Left ventricle myocardium inferior (tissue), 1 donor: ENCODE data around the gene LRRC43. TPM values are rescaled to one million over a fixed set of nuclear protein-coding genes. Genes with fewer than 3 reads are reported as not detected.

Source experiments
- DNase-seq: peaks from one replicate; pipeline ENCODE4 v3.0.0-alpha.2; 2020
- H3K27ac ChIP-seq: fragments of 200-600 bp; replicated peaks from 2 replicates; pipeline ENCODE4 v1.8.0; 2021
- H3K27me3 ChIP-seq: fragments of 200-600 bp; 2 replicates; pipeline ENCODE4 v1.8.0; 2021; ENCODE audit warnings: low read depth
- H3K36me3 ChIP-seq: fragments of 200-600 bp; 2 replicates; pipeline ENCODE4 v1.8.0; 2021
- H3K4me1 ChIP-seq: fragments of 200-600 bp; 2 replicates; pipeline ENCODE4 v1.8.0; 2021
- H3K4me3 ChIP-seq: fragments of 200-600 bp; 2 replicates; pipeline ENCODE4 v1.8.0; 2021; ENCODE audit warnings: mild to moderate bottlenecking, moderate library complexity
- H3K9me3 ChIP-seq: fragments of 200-600 bp; replicated peaks from 2 replicates; pipeline ENCODE4 v1.8.0; 2021
- CTCF ChIP-seq: fragments of 200-600 bp; IDR thresholded peaks from 2 replicates; pipeline ENCODE4 v1.8.0; 2021; ENCODE audit warnings: antibody characterized with exemption, mild to moderate bottlenecking, borderline replicate concordance
- intact Hi-C: fragments of 100-400 bp; cut with micrococcal nuclease; formaldehyde crosslinking; loops from one replicate; pipeline ENCODE4 v1.11.0; 2022
- total RNA-seq: library from RNA; stranded (reverse); fragmentation: NEBNext Ultra II Directional; extraction: Animal tissue kit (Norgen Biotek cat#: 25700); gene quantifications from one replicate; pipeline ENCODE4 v1.2.1, GENCODE V29; 2021
- donor health status: DM: no; HTN: yes; CAD: no; lungs with severe emphysema.

The LRRC43 gene
- total RNA-seq, 1 donor from 2014 or later = 0.74 TPM

- peak; percentile 100 for DNase-seq
- Histone ChIP-seq H3K9me3 (no peaks in the 10 kb centered on the region), H3K36me3 (peaks cover 40% of the 10 kb centered on the region), H3K4me1 (peaks cover 41% of the 10 kb centered on the region), H3K27ac (peak within 1 kb of the TSS; percentile 92), H3K27me3 (no peaks in the 10 kb centered on the region), H3K4me3 (peak within 1 kb of the TSS; percentile 79)
- TF ChIP-seq CTCF = no peak
- intact Hi-C loops = no loop called here
Observed at GRCh38 chr12:122225683-122226365, 42.9 kb downstream of the LRRC43 start, which contains the start of gene DIABLO. Gene DIABLO, minus strand, starts transcription at chr12:122226052. Its CDS starts 38 bp downstream, at chr12:122226014.

DNA sequence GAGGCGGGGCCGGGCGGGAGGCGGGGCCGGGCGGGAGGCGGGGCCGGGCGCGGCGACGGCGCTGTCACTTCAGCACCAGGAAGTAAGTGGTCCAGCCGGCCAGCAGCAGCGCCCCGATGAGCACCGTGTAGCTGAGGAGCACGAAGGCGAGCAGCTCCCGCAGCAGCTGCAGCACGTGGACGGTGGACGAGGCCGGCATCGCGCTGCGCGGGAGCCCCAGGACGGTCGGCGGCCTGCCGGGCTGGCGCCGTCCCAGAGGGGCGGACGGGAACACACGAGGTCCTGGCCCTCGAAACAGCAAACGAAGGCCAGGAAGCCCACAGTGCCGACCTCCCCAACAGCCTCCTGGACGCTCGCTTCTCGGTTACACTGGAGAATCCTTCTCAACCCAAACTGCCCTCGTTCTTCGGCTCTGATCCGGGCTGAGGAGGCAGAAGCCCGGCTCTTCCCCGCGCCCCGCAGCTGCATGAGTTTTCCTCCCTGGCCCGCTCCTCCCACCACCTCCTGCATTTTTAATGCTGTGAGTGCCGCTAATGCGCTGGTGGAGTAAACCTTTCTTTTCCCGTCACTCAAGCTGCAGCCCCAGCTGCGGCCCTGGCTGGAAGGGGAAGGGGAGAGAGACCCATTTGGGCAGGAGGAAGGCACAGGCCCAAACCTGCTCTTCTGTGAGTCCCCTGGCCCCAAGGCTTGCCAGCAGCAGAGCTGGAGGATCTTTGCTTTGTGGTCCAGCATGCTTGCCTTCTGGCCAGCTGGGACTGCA is 43.6 kb downstream of the LRRC43 start:
- Histone ChIP-seq H3K36me3 (peaks cover 40% of the 10 kb centered on the region), H3K27ac (peak overlapping the region; percentile 51), H3K4me1 (peaks cover 41% of the 10 kb centered on the region), H3K9me3 (no peaks in the 10 kb centered on the region), H3K27me3 (no peaks in the 10 kb centered on the region), H3K4me3 (peak overlapping the region; percentile 79)
- intact Hi-C loops = no loop called here
- TF ChIP-seq CTCF = no peak
- no peak for DNase-seq

DNA sequence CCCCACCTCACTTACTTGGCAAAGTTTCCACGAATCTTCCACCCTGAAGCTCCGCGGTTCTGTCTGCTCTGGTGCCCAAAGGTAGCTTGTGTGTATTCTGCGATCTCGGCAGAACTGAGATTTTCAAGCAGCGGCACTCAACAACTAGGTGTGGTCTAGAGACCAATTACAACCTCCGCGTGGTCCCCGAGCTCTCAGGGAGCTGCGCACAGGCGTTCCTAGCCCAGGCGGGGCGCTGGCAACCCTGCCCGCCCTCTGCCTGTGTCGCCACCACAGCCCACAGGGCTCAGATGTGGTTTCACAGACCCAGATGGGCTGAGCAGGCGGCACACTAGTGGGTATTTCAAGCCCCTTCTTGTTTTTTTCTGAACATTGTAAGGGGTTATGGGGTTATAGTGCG is 44.4 kb downstream of the LRRC43 start:
- intact Hi-C loops = no loop called here

DNA sequence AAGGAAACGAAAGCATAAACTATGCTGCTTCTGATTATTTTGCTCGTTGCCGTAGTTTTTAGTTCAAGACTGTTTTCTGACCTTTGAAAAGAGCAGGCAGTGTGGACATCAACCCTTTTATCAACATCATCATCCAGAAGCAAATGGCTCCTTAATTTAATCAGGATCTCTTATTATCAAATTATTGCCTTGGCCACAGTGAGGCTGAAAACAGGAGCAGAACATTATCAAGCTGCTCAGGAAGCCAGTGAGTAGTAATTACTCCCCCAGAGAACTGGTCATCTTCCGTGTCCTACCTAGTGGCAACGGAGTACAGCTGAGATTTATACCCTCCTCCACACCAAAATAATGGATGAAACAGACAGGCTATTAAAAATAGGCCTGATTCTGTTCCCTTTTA is 45.2 kb downstream of the LRRC43 start:
- no peak for DNase-seq
- H3K4me1 ChIP-seq = peaks cover 36% of the 10 kb centered on the region
- H3K36me3 ChIP-seq = peaks cover 42% of the 10 kb centered on the region
- intact Hi-C loops = no loop called here
- no peak for TF ChIP-seq CTCF
- no peak overlapping the region for H3K27ac ChIP-seq
- no peaks in the 10 kb centered on the region for H3K27me3 ChIP-seq
- H3K9me3 ChIP-seq = no peaks in the 10 kb centered on the region
- H3K4me3 ChIP-seq = no peak overlapping the region

More for the DNA sequence above, 44.4 kb downstream of the LRRC43 start:
- Histone ChIP-seq H3K9me3 (no peaks in the 10 kb centered on the region), H3K36me3 (peaks cover 42% of the 10 kb centered on the region), H3K4me3 (no peak overlapping the region), H3K27me3 (no peaks in the 10 kb centered on the region), H3K27ac (no peak overlapping the region), H3K4me1 (peaks cover 41% of the 10 kb centered on the region)
- no peak for DNase-seq
- TF ChIP-seq CTCF = no peak

GRCh38 chr12:122230798-122231197 is 47.9 kb downstream of the LRRC43 start:
- Histone ChIP-seq H3K36me3 (peaks cover 66% of the 10 kb centered on the region), H3K27ac (no peak overlapping the region), H3K27me3 (no peaks in the 10 kb centered on the region), H3K4me3 (no peak overlapping the region), H3K4me1 (peaks cover 9% of the 10 kb centered on the region), H3K9me3 (no peaks in the 10 kb centered on the region)
- intact Hi-C loops = no loop called here
- no peak for DNase-seq
- TF ChIP-seq CTCF = no peak
